Fibroblast of pulmonary artery (primary cell): ENCODE data around the gene CEND1.
A peak's percentile ranks its signal among the peaks of the same experiment; 100 is the strongest.

ENCODE experiments used
- DNase-seq: peaks from one replicate; pipeline ENCODE4 v3.0.0-alpha.2; 2010; ENCODE audit warnings: low read depth
- H3K4me3 ChIP-seq: replicated peaks from 2 replicates; pipeline ENCODE4 v1.5.1; 2011; ENCODE audit warnings: low read depth, mild to moderate bottlenecking, control low read depth, low read length, moderate library complexity
- TF ChIP-seq, protein P1 (sequence below): IDR thresholded peaks from 2 replicates; pipeline ENCODE4 v1.5.1; 2011; ENCODE audit warnings: mild to moderate bottlenecking, control low read depth, low read length, inconsistent platforms; ENCODE audit errors: missing control alignments

The CEND1 gene

DNA sequence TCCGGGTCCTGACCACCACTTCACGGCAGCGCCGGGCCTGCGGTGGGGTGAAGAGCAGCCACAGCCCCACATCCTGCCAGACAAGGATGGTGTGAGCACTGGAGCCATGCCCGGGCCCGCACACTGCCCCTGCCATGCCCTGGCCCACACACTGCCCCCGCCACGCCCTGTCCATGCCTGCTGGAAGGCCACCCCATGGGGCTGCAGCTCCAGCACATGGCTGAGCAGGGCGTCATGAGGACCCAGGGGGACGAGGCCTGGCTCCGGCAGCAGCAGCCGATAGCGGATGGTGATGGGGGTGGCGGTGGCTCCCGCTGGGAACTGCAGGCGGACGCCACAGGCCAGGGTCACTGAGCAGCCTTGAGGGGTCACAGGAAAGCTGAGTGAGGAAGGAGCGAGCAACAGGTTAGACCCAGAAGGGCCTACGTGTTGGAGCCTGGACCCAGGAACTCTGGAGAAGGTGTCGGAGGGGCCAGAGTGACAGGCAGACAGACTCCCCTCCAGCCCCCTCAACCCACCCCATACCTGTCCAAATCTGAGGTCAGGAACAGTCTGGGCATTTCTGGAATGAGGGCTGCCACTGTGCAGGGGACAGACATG lies 12.2 kb upstream of the CEND1 start:
- DNase-seq: no peak
- TF ChIP-seq, protein P1, sequence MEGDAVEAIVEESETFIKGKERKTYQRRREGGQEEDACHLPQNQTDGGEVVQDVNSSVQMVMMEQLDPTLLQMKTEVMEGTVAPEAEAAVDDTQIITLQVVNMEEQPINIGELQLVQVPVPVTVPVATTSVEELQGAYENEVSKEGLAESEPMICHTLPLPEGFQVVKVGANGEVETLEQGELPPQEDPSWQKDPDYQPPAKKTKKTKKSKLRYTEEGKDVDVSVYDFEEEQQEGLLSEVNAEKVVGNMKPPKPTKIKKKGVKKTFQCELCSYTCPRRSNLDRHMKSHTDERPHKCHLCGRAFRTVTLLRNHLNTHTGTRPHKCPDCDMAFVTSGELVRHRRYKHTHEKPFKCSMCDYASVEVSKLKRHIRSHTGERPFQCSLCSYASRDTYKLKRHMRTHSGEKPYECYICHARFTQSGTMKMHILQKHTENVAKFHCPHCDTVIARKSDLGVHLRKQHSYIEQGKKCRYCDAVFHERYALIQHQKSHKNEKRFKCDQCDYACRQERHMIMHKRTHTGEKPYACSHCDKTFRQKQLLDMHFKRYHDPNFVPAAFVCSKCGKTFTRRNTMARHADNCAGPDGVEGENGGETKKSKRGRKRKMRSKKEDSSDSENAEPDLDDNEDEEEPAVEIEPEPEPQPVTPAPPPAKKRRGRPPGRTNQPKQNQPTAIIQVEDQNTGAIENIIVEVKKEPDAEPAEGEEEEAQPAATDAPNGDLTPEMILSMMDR: no peak
- no peak overlapping the region for H3K4me3 ChIP-seq

DNA sequence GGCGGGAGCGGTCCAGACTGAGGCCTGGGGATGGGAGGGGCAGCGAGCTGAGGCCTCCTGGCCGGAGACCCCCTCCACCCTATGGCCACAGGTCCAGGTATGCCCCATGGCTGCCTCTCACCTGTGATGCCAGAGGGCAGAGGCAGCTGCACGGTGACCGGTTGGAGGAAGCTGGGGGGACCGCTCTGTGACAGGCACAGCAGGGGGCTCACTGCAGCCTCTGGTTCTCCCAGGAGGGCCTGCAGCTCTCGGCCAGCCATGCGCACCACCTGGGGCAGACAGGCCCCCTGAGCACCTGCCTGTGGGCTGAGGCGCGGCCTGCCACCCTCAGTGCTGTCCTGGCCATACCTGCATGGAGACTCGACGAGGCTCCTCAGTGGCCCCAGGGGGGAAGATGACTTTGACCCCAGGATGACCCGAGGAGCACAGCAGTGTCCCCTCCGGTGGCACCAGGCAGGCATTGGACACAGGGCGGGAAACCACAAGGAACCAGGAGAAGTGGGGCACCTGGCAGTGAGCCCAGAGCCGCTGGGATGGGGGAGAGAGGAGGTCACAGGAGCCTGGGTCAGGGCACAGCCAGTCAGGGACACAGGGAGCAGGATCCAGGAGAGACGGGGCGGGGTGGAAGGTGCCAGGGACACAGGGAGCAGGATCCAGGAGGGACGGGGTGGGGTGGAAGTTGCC lies 11.3 kb upstream of the CEND1 start:
- DNase-seq: no peak
- H3K4me3 ChIP-seq: no peak overlapping the region
- TF ChIP-seq, protein P1: no peak

DNA sequence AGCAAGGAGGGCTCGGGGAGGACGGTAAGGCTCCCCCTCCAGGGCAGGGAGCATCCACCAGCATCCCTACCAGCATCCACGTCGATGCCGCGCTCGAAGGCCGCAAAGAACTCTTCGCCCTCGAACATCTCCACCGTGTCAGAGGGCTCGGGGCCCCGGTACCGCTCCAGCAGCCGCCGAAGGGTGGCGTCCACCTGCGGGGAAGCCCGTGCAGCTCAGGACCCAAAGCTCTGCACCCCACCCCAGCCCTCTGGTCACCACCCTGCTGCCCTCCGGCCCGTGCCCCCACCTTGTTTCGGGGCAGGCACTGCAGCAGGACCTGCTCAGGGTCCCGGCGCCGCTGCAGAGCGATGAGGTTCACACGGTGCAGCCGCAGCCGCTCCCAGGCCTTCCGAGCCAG lies 10.6 kb upstream of the CEND1 start:
- no peak for DNase-seq
- TF ChIP-seq, protein P1: no peak
- no peak overlapping the region for H3K4me3 ChIP-seq

DNA sequence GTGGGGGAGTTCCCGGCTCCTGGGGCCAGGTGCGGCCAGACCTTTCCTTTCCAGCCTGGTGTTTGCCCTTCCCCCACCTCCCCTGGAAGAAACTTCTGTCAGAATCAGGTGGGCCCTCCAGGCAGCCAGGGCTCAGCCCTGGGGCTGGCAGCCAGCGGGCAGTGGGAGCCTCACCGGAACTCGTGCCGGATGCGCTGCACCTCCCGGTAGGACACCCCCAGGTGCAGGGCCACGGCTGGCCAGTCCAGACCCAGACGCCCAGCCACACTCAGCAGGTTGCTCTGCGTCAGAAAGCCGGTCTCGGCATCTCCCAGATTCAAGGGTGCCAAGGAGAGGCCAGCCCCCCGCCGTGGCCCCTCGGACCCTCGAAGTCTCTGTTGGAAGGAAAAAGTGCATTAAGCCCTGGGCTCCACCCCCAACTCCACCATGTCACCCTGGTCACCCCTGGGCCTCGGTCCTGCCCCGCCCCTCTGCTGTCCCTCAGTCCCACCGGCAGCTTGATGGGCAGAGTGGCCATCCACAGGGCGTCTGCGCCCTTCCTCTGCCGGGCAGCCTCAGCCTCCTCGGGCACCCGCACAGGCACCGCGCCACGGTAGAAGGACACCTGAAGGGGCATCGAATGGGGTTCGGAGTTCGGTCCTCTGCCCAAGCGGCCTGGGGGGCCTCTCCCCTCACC lies 9.9 kb upstream of the CEND1 start:
- TF ChIP-seq, protein P1: no peak
- DNase-seq: no peak
- H3K4me3 ChIP-seq: no peak overlapping the region

DNA sequence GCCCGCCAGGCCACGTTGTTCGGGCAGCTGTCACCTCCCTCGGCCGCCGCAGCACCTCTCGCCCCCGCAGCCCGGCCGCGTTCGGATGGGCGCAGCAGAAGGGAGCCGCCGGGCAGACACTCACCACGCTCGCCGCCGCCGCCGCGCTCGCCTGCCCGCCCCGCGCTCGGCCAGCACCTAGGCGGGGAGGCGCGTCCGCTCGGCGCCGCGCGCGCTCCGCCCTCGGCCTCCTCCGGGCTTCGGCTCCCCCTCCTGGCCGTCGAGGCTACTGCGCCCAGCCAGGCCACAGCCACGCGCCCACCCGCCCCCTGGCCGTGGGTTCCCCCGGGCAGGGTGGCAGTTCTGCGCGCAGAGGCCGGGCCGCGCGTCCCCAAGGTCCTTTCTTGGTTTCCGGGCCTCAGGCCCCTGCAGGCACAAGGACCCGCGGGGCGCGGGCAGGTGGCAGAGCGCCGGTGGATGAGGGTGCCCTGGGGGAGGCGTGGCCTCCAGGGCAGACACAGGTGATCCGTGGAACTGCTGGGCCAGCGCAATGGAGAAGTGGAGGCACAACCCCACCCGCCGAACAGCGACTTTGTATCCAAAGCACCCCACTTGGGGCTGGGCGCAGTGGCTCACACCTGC lies 8.3 kb upstream of the CEND1 start, which contains the start of gene SLC25A22:
Gene SLC25A22, minus strand, starts transcription at position 189 of the 621 bp plus-strand sequence. CDS start 3,275 bp downstream, outside the sequence.
- TF ChIP-seq, protein P1: peak; percentile 22
- peak; percentile 74 for DNase-seq
- peak within 1 kb of the TSS; percentile 76 for H3K4me3 ChIP-seq

DNA sequence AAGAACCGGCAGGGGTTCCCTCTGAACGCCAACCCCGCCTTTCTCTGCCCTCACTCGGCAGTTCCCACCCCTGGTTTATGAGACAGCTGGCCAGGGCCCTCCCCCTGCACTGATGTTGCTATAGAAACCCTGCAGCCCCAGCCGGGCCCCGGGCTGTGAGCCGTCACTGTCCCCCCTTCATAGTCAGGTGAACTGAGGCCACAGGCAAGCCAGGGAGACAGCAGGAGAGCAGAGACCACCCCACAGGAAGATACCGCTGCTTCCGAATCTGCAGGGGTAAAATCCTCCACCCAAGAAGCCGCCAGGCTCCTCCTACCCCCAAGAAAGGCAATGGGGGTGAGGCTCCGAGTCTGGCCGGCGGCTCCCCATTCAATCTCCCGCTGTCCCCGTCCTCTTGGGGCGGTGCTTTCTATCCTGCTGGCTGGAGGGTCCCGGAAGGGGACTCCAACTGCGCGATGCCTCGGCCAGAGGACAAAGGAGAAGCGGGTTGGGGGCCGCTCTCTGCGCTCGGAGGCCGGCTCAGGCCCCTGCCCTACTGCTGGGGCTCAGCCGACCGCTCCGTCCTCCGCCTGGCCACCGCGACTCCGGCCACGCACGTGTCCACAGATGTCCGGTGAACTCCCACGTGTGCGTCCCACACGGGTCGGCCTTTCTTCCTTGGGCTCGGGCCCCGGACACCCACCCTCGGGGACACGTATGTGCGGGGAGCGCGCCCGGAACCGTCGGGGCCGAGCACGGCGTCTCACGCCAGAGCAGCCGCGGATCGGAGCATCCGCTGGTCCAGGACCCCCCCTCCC lies 7.6 kb upstream of the CEND1 start:
- TF ChIP-seq, protein P1: no peak
- H3K4me3 ChIP-seq: peak overlapping the region; percentile 76

More for the DNA sequence above, 7.6 kb upstream of the CEND1 start:
- peak; percentile 76 for DNase-seq
